GM19238 (cell line): ENCODE results near the gene PYDC1.
"Not testable (repeated sequence)": the region's sequence is repeated elsewhere in the genome, so short reads cannot be mapped to it uniquely, and the experiment has no call there.

Source experiments
- DNase-seq: peaks from one replicate; pipeline ENCODE4 v3.0.0; 2011; ENCODE audit warnings: low spot score; ENCODE audit not compliant: insufficient read length

Gene PYDC1

GRCh38 chr16:31179747-31180459 lies 37.0 kb downstream of the PYDC1 start, which contains the start of gene FUS:
TSS of gene FUS (plus strand) at chr16:31180139. CDS start at chr16:31180215, 76 bp downstream.
- peak; percentile 87 for DNase-seq

DNA sequence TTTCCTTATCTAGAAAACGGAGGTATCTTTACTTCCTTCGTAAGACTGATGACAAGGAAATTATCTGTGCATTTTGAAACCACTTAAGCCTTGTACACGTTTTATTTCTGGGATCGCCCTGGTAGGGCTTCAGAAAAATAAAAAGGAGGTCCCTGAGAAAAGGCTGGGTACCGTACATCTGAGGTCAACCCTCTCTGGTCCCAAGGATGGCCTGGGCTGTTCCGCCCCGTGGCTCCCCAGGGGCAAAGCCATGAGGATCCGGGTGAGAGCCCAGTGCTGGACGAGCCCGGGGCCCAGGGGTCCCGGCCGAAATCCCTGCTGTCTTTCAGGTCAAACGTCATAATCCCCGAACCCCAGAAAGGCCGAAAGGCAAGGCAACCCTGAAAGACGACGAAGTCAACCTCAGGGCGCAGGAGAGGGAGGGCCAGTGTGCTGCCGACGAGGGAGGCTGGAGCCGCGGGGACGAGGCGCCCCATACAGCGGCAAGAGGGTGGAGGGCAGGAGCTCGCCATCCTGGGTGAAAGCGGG lies 37.7 kb downstream of the PYDC1 start:
- no peak for DNase-seq

DNA sequence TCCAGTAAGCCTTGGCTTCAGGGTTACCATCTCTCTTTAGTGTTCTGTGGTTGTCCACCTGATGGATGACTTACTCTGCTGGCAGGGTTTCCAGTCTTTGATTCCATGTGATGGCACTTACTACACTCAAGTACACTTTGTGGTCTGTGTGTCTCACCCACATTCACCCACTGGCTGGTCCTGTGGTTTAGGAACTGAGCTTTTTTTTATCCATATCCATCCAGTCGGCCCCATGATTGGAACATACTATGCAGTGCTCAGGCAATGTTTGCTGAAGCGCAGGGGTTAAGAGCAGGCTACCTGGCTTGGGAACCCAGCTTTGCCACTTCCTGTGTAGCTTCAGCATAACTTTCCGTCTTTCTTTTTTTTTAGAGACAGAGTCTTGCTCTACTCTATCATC lies 39.8 kb downstream of the PYDC1 start:
- no peak for DNase-seq

DNA sequence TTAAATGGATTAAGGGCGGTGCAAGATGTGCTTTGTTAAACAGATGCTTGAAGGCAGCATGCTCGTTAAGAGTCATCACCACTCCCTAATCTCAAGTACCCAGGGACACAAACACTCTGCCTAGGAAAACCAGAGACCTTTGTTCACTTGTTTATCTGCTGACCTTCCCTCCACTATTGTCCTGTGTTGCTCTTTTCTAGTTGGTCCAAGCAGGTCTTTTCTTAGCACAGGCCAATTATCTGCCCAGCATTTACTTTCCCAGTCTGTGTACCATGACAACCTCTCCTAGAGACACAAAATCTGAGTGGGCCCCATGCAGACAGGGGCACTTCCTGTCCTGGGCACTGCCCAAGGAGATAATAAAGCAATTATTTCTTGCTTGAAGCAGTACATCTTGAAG lies 46.9 kb downstream of the PYDC1 start:
- not testable (repeated sequence) for DNase-seq

DNA sequence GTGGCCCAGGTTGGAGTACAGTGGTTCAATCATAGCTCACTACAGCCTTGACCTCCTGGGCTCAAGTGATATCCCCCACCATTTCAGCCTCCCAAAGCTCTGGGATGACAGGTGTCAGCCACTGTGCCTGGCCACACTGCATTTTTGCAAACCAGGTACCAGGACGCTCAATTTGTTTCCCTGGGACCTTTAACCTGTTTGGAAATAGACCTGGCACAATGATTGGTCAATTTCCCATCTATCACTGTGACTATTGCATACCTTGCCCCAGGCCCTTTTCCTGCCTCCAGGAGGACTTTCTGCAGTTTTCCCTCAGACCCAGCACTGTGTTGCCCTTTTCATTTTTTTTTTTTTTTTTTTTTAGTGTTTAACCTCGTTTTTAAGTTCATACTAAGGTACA lies 48.1 kb downstream of the PYDC1 start:
- no peak for DNase-seq

DNA sequence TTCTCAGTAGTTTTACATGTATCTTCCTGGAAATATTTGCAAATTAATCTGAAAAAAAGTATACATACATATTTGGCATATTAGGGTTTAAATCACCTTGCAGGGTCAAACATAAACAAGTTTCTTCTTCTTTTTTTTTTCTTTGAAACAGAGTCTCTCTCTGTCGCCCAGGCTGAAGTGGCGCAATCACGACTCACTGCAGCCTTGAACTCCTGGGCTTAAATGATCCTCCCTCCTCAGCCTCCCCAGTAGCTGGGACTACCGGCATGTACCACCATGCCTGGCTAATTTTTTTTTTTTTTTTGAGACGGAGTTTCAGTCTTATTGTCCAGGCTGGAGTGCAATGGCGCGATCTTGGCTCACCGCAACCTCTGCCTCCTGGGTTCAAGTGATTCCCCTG lies 49.6 kb downstream of the PYDC1 start:
- no peak for DNase-seq
